H1 (cell line): ENCODE results near the gene PCGF6. TPM values are rescaled to one million over a fixed set of nuclear protein-coding genes. Genes with fewer than 3 reads are reported as not detected.

Experiments
- CTCF ChIA-PET: fragments of 300-600 bp; sonication (Branson Sonifier 250); formaldehyde crosslinking; loops from one replicate; lab custom pipeline; 2021; ENCODE audit not compliant: partially characterized antibody; lab: Charles Lee
- POLR2A ChIA-PET: fragments of 300-600 bp; sonication (Branson Sonifier 250); formaldehyde crosslinking; loops from one replicate; lab custom pipeline; 2021; ENCODE audit warnings: inconsistent platforms; ENCODE audit not compliant: partially characterized antibody; lab: Charles Lee
- DNase-seq, 2 experiments: peaks; one replicate each; pipeline versions ENCODE4 v3.0.0 to v3.0.0-alpha.2; 2010 to 2022; ENCODE audit warnings: low spot score in 2 of 2, low read depth in 1 of 2, mixed read lengths in 1 of 2
- FAIRE-seq: peaks from 2 replicates; lab custom pipeline; 2011; peaks lifted over from hg19 to GRCh38; lab: Jason Lieb, UNC
- H2AFZ ChIP-seq: 2 replicates; pipeline ENCODE4 v1.8.1; 2012; ENCODE audit warnings: low read length, inconsistent platforms
- H2AK5ac ChIP-seq: 2 replicates; pipeline ENCODE4 v1.6.1; 2013; ENCODE audit warnings: low read depth, low read length
- H2BK120ac ChIP-seq: replicated peaks from 2 replicates; pipeline ENCODE3; 2013; ENCODE audit warnings: low read depth, low read length, inconsistent platforms
- H2BK12ac ChIP-seq: 2 replicates; pipeline ENCODE4 v1.6.1; 2013; ENCODE audit warnings: low read depth, low read length
- H2BK15ac ChIP-seq: 2 replicates; pipeline ENCODE4 v1.6.1; 2013; ENCODE audit warnings: low read length
- H2BK20ac ChIP-seq: 2 replicates; pipeline ENCODE4 v1.6.1; 2013; ENCODE audit warnings: low read length
- H2BK5ac ChIP-seq: 2 replicates; pipeline ENCODE4 v1.6.1; 2013; ENCODE audit warnings: low read depth, low read length
- H3K14ac ChIP-seq: 2 replicates; pipeline ENCODE4 v1.6.1; 2013; ENCODE audit warnings: inconsistent platforms; ENCODE audit not compliant: insufficient read length
- H3K18ac ChIP-seq: 2 replicates; pipeline ENCODE4 v1.6.1; 2013; ENCODE audit warnings: low read length; ENCODE audit errors: extremely low read depth
- H3K23ac ChIP-seq: 2 replicates; pipeline ENCODE4 v1.6.1; 2013; ENCODE audit warnings: inconsistent platforms; ENCODE audit not compliant: insufficient read length
- H3K23me2 ChIP-seq: 2 replicates; pipeline ENCODE4 v1.6.1; 2013; ENCODE audit warnings: low read depth, low read length
- H3K27ac ChIP-seq: 2 replicates; pipeline ENCODE4 v1.6.1; 2011; ENCODE audit warnings: low read depth, low read length, inconsistent platforms
- H3K27me3 ChIP-seq, 4 experiments: replicated peaks in 1 of 4; 1 replicate in 1 of 4; 2 replicates in 3 of 4; pipeline versions ENCODE4 v1.6.1 to v1.8.1; 2011 to 2013; ENCODE audit warnings: low read length in 3 of 4, mild to moderate bottlenecking in 3 of 4, inconsistent platforms in 2 of 4, mixed read lengths in 2 of 4, moderate library complexity in 1 of 4; ENCODE audit not compliant: control insufficient read depth in 3 of 4, insufficient read depth in 3 of 4; ENCODE audit errors: extremely low read depth in 1 of 4
- H3K36me3 ChIP-seq, 4 experiments: 2 replicates each; pipeline versions ENCODE4 v1.6.1 to v1.8.1; 2011 to 2013; ENCODE audit warnings: mild to moderate bottlenecking in 4 of 4, low read length in 3 of 4, moderate library complexity in 2 of 4, control low read depth in 1 of 4, inconsistent platforms in 1 of 4; ENCODE audit not compliant: insufficient read depth in 4 of 4, control insufficient read depth in 2 of 4
- H3K4ac ChIP-seq: replicated peaks from 2 replicates; pipeline ENCODE3; 2013; ENCODE audit warnings: low read length, low read depth, mixed read lengths, inconsistent platforms; ENCODE audit not compliant: insufficient read length
- H3K4me1 ChIP-seq, 4 experiments: replicated peaks in 1 of 4; 1 replicate in 1 of 4; 2 replicates in 3 of 4; pipeline versions ENCODE4 v1.6.1 to v1.8.1; 2011 to 2013; ENCODE audit warnings: low read length in 3 of 4, inconsistent platforms in 2 of 4, mixed read lengths in 1 of 4; ENCODE audit not compliant: insufficient read depth in 4 of 4, control insufficient read depth in 3 of 4
- H3K4me2 ChIP-seq, 2 experiments: 2 replicates each; pipeline versions ENCODE4 v1.6.1 to v1.8.1; 2011 to 2013; ENCODE audit warnings: low read depth in 2 of 2, low read length in 2 of 2, control low read depth in 1 of 2, inconsistent platforms in 1 of 2, mild to moderate bottlenecking in 1 of 2; ENCODE audit not compliant: insufficient read depth in 1 of 2
- H3K4me3 ChIP-seq, 4 experiments: fragments of 200-600, 300-600 bp in 1 of 4; sonication (generic), shearing (Covaris generic), sonication (Bioruptor Twin) in 1 of 4; 2 replicates each; pipeline versions ENCODE4 v1.5.1 to v1.8.1; 2011 to 2016; ENCODE audit warnings: low read length in 4 of 4, low read depth in 3 of 4, control low read depth in 2 of 4, inconsistent platforms in 2 of 4, mild to moderate bottlenecking in 2 of 4, mixed read lengths in 1 of 4, moderate library complexity in 1 of 4; ENCODE audit not compliant: insufficient read depth in 2 of 4; ENCODE audit errors: extremely low read depth in 1 of 4
- H3K56ac ChIP-seq: replicated peaks from 2 replicates; pipeline ENCODE3; 2013; ENCODE audit warnings: low read depth, mild to moderate bottlenecking, mixed read lengths, low read length, inconsistent platforms; ENCODE audit not compliant: insufficient read length
- H3K79me1 ChIP-seq: 2 replicates; pipeline ENCODE4 v1.6.1; 2013; ENCODE audit warnings: low read depth, low read length, control low read depth
- H3K79me2 ChIP-seq, 2 experiments: 2 replicates each; pipeline versions ENCODE4 v1.6.1 to v1.8.1; 2012 to 2013; ENCODE audit warnings: low read length in 2 of 2, mild to moderate bottlenecking in 2 of 2, inconsistent platforms in 1 of 2; ENCODE audit not compliant: insufficient read depth in 2 of 2, control insufficient read depth in 1 of 2
- H3K9ac ChIP-seq, 4 experiments: replicated peaks in 1 of 4; 1 replicate in 1 of 4; 2 replicates in 3 of 4; pipeline versions ENCODE4 v1.6.1 to v1.8.1; 2011 to 2013; ENCODE audit warnings: low read depth in 3 of 4, low read length in 3 of 4, control low read depth in 2 of 4, mild to moderate bottlenecking in 2 of 4, moderate library complexity in 2 of 4, inconsistent platforms in 1 of 4; ENCODE audit errors: extremely low read depth in 1 of 4
- H3K9me3 ChIP-seq, 2 experiments: 2 replicates each; pipeline versions ENCODE4 v1.6.1 to v1.8.1; 2012 to 2013; ENCODE audit warnings: mild to moderate bottlenecking in 2 of 2, moderate library complexity in 2 of 2, control low read depth in 1 of 2, inconsistent platforms in 1 of 2, low read depth in 1 of 2, low read length in 1 of 2, mixed read lengths in 1 of 2; ENCODE audit not compliant: insufficient read depth in 2 of 2
- H4K20me1 ChIP-seq, 2 experiments: replicated peaks in 1 of 2; 2 replicates each; pipeline versions ENCODE3 to v1.8.1; 2011 to 2013; ENCODE audit warnings: inconsistent platforms in 2 of 2, low read length in 2 of 2, mild to moderate bottlenecking in 1 of 2; ENCODE audit not compliant: insufficient read depth in 2 of 2, control insufficient read depth in 1 of 2
- H4K5ac ChIP-seq: 2 replicates; pipeline ENCODE4 v1.6.1; 2013; ENCODE audit warnings: low read length, low read depth, mixed read lengths, inconsistent platforms; ENCODE audit not compliant: insufficient read length
- H4K8ac ChIP-seq: 2 replicates; pipeline ENCODE4 v1.8.0; 2013; ENCODE audit warnings: mild to moderate bottlenecking, moderate library complexity, low read length, inconsistent platforms; ENCODE audit not compliant: insufficient read depth; ENCODE audit errors: extremely low read depth
- H4K91ac ChIP-seq: replicated peaks from 2 replicates; pipeline ENCODE3; 2013; ENCODE audit warnings: low read length, mixed read lengths, inconsistent platforms; ENCODE audit not compliant: insufficient read length
- ATF2 ChIP-seq: IDR thresholded peaks from 2 replicates; pipeline ENCODE4 v1.6.1; 2012; ENCODE audit warnings: low read length, inconsistent platforms
- CTCF ChIP-seq, 3 experiments: IDR thresholded peaks; 1 replicate in 2 of 3; 2 replicates in 1 of 3; pipeline versions ENCODE4 v1.5.1 to v1.6.1; 2011; ENCODE audit warnings: low read length in 3 of 3, mild to moderate bottlenecking in 3 of 3, inconsistent platforms in 2 of 3, low read depth in 1 of 3, moderate library complexity in 1 of 3; ENCODE audit not compliant: insufficient read depth in 1 of 3; ENCODE audit errors: control extremely low read depth in 1 of 3
- EZH2 ChIP-seq: fragments of 200-600 bp; sonication (generic); IDR thresholded peaks from 2 replicates; pipeline ENCODE4 v1.7.1; 2012; ENCODE audit warnings: low read depth, mild to moderate bottlenecking, moderate library complexity, low read length, inconsistent platforms; ENCODE audit not compliant: severe bottlenecking
- HDAC2 ChIP-seq, 2 experiments: fragments of 300-600 bp in 1 of 2; sonication (generic) in 1 of 2; IDR thresholded peaks; 2 replicates each; pipeline ENCODE4 v1.6.1; 2011 to 2012; ENCODE audit warnings: low read depth in 2 of 2, low read length in 2 of 2, mild to moderate bottlenecking in 2 of 2, moderate library complexity in 2 of 2, borderline replicate concordance in 1 of 2, inconsistent platforms in 1 of 2
- POLR2A ChIP-seq, 2 experiments: IDR thresholded peaks; 1 replicate in 1 of 2; 2 replicates in 1 of 2; pipeline ENCODE4 v1.6.1; 2011; ENCODE audit warnings: low read depth in 2 of 2, low read length in 2 of 2, mild to moderate bottlenecking in 2 of 2; ENCODE audit errors: control extremely low read depth in 1 of 2
- SIRT6 ChIP-seq: IDR thresholded peaks from one replicate; pipeline ENCODE4 v1.7.1; 2012; ENCODE audit warnings: low read length, inconsistent platforms
- SUZ12 ChIP-seq: fragments of 200-600 bp; sonication (generic); IDR thresholded peaks from 2 replicates; pipeline ENCODE4 v1.6.1; 2012; ENCODE audit warnings: mild to moderate bottlenecking, inconsistent platforms, low read length, moderate library complexity, mixed read lengths
- TEAD4 ChIP-seq: IDR thresholded peaks from 2 replicates; pipeline ENCODE4 v1.6.1; 2012; ENCODE audit warnings: low read depth, low read length, inconsistent platforms, mixed read lengths
- ZNF274 ChIP-seq: IDR thresholded peaks from 2 replicates; pipeline ENCODE4 v1.7.0; 2012; ENCODE audit warnings: low read length, borderline replicate concordance; ENCODE audit errors: extremely low read depth
- WGBS, 2 experiments: shearing (Covaris generic) in 1 of 2; methylation state at CpG; one replicate each; pipeline versions ENCODE4 v1.1.6 to v1.1.7; 2013 to 2015; ENCODE audit warnings: low lambda C conversion rate in 2 of 2, mixed read lengths in 2 of 2, inconsistent platforms in 1 of 2, low coverage in 1 of 2, missing lambda C conversion rate in 1 of 2; ENCODE audit not compliant: insufficient replicate concordance in 2 of 2, insufficient coverage in 1 of 2, insufficient read length in 1 of 2; ENCODE audit errors: extremely low coverage in 1 of 2, missing lambda C conversion rate in 1 of 2; 5-methylcytosine and 5-hydroxymethylcytosine counted together
- polyA plus RNA-seq, 7 experiments: library from polyadenylated mRNA; depleted of rRNA in 3 of 7; stranded (reverse) in 5 of 7; unstranded in 2 of 7; fragments of >200 nt in 5 of 7; fragments of 200-250 nt in 2 of 7; gene quantifications; 1 replicate in 5 of 7; 2 replicates in 1 of 7; 4 replicates in 1 of 7; pipeline versions ENCODE4 v1.2.1 to v1.2.3, GENCODE V29; 2011 to 2013; ENCODE audit warnings: missing spikeins in 2 of 7, mixed read lengths in 2 of 7
- total RNA-seq: library from RNA; stranded (reverse); fragmentation: NEBNext Ultra II Directional; extraction: Animal tissue kit (Norgen Biotek cat#: 25700); gene quantifications from 2 replicates; pipeline ENCODE4 v1.2.1, GENCODE V29; 2021

PCGF6 gene
- total and polyA plus RNA-seq, 2 of the 8 experiments (the other 6 are each of a cell fraction or from before 2014, with no cell fraction given), result 6.9 to 18.6 TPM

- Histone ChIP-seq H3K4me2 (no peak overlapping the region), H3K4ac (no peak overlapping the region), H2AK5ac (no peak overlapping the region), H3K27ac (no peak overlapping the region), H3K23ac (no peak overlapping the region), H2BK20ac (no peak overlapping the region), H4K91ac (no peak overlapping the region), H3K79me1 (no peaks in the 10 kb centered on the region), H2BK12ac (no peak overlapping the region), H3K4me1 (peaks cover 10 to 19% (median 15%) of the 10 kb centered on the region in 4 experiments), H4K5ac (no peak overlapping the region), H3K56ac (no peak overlapping the region), H3K23me2 (peaks cover 16% of the 10 kb centered on the region), H3K9me3 (no peaks in the 10 kb centered on the region), H3K9ac (no peak overlapping the region), H2BK5ac (no peak overlapping the region), H3K18ac (no peak overlapping the region), H3K36me3 (no peaks in the 10 kb centered on the region), H2AFZ (no peak overlapping the region), H3K79me2 (no peaks in the 10 kb centered on the region), H3K27me3 (peaks cover 17 to 35% (median 33%) of the 10 kb centered on the region in 4 experiments), H4K20me1 (peaks cover 3 to 12% of the 10 kb centered on the region in 2 experiments), H2BK120ac (no peak overlapping the region), H4K8ac (no peak overlapping the region), H3K4me3 (no peak overlapping the region), H3K14ac (no peak overlapping the region), H2BK15ac (no peak overlapping the region)
- ChIA-PET POLR2A (no interaction called here), CTCF (interaction anchor here (0.6 to 2.7 kb wide), 8 partner anchors 13 to 445 kb away, joined by 3 to 7 read pairs (median 5); partner anchors contain the start of gene CNNM2)
- DNase-seq (no peak), FAIRE-seq (no peak)
- WGBS, 2 experiments, result 91% methylated on average over 2 of the region's 2 CpGs; no CpG with 5 or more reads in 1 of the 2 experiments
- TF ChIP-seq SUZ12 (no peak), HDAC2 (IDR thresholded peaks at IDR 0.05; ENCODE audit: borderline replicate concordance in 1 of 2, low read depth in 2 of 2, low read length in 2 of 2) (no peak), SIRT6 (no peak), EZH2 (no peak), CTCF (IDR thresholded peaks at IDR 0.05; ENCODE audit: control extremely low read depth in 1 of 3, insufficient read depth in 1 of 3, low read depth in 1 of 3, low read length in 3 of 3) (no peak), ZNF274 (no peak), POLR2A (IDR thresholded peaks at IDR 0.05; ENCODE audit: control extremely low read depth in 1 of 2, low read depth in 2 of 2, low read length in 2 of 2) (no peak), ATF2 (no peak), TEAD4 (no peak)
Observed at GRCh38 chr10:103280506-103280905, 70.4 kb downstream of the PCGF6 start.
